ENCODE data around the gene BEAN1. TPM values are rescaled to one million over a fixed set of nuclear protein-coding genes. Genes with fewer than 3 reads are reported as not detected.

The BEAN1 gene, protein sequence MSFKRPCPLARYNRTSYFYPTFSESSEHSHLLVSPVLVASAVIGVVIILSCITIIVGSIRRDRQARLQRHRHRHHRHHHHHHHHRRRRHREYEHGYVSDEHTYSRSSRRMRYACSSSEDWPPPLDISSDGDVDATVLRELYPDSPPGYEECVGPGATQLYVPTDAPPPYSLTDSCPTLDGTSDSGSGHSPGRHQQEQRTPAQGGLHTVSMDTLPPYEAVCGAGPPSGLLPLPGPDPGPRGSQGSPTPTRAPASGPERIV
- polyA plus RNA-seq (2013, experiment 1 of 2; ENCODE audit: insufficient read length) = not detected
- polyA plus RNA-seq (2013, experiment 2 of 2; ENCODE audit: insufficient read length) = 0.13 TPM

DNA sequence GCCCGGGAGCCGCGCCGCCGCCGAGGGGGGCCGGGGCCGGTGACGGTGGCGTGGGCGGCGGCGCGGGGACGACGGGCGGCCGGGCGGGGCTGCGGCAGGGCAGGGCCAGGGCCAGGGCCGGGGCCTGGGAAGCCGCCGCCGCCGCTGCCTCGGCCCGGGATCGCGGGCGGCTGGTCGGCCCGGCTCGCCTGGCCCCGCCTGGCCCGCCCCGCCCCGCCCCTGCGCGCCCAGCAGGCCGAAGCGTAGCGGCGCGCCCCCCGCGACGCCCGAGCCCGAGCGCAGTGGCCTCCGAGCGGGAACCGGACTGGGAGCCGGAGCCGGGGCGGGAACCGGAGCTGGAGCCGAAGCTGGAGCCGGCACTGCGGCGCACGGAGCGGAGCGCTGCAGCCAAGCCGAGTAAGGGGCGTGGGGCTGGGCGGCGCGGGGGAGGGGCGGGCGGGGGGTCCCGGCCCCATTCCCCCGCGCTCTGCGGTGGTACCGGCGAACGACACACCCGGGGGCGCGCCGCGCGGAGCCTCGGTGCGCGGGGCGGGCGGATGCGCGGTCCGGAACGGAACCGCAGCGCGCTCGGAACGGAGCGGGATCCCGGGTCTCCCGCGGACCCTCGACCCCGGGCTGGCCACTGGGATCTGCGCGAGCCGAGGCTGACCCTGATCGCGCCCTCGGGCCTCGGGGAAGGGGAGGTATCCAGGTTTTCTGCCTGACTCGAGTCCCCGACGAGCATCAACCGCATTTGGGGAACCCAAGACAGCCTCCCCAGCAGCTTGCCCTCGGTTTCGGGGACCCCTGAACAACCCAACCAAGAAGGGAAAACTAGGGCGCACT lies at the start of gene BEAN1:
BEAN1 (plus strand) TSS at position 260 of the 825 bp plus-strand sequence. CDS start 10,382 bp downstream, outside the sequence.
- peak; percentile 30 for DNase-seq

DNA sequence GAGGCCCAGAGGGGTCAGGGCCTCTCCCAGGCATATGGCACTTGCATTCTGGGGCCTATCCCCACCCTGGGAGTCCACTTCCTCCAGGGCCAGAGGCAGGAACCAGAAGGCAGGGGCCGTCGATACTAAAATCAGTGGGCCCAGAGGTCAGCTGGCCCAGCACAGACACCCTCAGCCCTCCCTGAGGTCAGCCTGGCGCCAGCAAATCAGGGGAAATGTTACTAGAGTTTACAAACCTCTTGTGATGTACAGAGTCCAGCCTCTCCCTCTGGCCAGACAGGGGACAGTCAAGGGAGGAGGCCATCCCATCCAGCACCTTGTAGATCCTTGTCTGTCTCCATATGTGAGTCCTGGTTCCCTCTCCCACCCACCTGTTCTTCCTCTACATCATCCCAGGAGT lies 49.8 kb upstream of the BEAN1 start:
- no peak for DNase-seq

DNA sequence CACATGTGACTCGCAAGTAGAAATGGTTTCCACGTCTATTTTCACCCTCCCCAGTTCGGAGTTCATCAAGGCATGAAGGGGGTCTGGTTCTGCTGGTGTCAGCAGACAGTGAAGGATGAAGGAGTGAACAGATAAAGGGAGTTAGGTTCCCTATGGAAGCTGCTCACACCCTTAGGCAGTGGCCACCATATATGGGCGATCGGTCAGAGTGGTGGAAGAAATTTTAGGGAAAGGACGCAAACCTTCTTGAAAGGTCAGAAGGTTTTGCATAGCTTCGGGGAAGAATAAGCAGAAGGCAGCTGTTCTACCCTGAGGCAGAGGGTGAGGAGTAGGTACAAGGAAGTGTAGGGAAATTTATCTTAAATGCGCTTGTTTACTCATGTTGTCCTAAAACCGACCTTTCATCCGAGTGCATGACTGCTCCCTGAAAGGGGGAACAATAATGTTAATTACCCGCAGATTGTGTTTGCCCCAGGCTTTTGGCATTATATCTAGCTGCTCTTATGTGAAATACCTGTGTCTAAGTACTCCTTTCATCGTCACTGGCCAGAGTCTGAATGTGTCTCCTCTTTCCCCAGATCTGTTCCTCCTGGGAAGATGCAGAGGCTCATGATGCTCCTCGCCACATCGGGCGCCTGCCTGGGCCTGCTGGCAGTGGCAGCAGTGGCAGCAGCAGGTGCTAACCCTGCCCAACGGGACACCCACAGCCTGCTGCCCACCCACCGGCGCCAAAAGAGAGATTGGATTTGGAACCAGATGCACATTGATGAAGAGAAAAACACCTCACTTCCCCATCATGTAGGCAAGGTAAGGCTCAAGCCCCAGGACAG lies 48.1 kb upstream of the BEAN1 start:
- no peak for DNase-seq

DNA sequence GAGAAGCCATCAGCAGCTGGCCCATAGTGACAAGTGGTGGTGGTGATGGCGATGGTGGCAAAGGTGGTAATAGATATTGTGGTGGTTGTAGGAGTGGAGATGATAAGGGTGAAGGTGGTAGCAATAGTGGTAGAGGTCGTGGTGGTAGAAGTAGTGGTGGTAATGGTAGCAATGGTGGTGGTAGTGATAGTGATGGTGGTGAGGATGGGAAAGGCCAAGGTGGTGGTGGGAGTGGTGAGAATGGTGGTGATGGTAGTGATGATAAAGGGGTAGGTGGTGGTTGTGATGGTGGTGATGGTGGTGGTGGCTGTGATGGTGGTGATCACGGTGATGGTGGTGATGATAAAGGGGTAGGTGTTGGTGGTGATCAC lies 47.5 kb upstream of the BEAN1 start:
- DNase-seq = no peak

DNA sequence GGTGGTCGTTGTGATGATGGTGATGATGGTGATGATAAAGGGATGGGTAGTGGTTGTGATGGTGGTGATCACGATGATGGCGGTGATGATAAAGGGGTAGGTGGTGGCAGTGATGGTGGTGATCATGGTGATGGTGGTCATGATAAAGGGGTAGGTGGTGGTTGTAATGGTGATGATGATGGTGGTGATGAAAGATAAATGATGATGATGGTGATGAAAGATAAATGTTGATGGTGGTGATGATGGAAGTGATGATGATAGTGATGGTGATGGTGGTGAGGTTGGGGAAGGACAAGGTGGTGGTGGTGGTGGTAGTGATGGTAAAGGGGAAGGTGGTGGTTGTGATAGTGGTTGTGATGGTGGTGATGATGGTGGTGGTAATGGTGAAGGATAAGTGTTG lies 46.7 kb upstream of the BEAN1 start:
- DNase-seq = no peak

DNA sequence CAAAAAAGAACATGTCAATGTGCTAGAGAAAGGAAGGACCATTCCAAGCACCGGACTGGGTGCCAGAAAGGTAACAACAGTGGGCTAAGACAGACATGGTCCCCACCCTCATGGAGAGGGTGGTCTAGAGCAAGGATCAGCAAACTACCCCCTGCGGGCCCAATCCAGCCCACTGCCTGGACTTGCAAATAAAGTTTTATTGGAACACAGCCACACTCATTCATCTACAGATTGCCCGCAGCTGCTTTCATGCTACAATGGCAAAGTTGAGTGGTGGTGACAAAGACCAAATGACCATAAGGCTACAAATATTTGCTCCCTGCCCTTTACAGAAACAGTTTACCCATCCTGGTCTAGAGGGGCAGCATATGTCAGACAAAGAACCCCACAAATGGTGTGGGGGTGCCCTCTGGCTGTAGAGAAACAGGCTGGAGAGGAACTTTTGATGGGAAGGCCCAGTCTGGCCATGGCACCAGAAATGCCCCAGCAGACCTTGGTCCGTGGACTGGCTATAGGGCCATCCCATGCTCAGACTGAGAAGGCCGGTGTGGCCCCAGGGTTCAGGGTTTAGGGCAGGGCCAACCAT lies 45.4 kb upstream of the BEAN1 start:
- DNase-seq = no peak

DNA sequence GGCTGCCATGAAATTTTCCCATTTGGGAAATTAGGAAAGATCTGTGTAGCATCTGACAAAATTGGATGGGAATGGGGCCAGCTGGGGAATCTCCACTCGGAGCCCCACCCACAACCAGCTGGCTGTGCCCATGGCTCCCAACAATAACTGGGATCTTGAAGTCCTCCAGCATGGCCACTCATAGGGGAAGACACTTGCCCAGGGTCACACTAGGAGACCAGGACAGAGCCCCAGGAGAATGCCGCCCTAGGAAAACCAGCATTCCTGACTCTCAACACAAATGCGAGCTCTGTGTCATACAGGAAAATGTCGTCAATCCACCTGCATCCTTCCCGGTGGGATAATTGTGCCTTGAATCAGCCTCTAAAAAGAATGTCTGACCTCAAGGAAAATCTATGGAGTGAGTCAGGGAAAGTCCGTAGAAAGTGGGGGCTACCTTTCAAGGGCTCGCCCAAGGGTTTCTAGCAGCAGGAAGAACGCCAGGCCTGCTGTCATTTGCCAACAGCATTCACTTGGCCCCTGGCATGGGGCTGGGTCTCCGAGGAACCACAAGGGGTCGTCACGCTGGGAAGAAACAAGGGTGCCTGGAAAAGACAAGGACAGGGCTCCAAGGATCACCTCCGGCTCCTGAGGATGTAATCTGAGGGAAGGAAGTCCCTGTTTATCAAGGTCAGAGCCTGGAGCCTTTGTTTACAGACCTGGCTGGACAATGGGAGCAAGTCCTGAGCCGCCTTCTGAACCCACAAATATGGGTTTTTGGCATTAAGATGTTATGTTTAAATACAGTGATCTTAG lies 44.7 kb upstream of the BEAN1 start:
- peak; percentile 68 for DNase-seq

DNA sequence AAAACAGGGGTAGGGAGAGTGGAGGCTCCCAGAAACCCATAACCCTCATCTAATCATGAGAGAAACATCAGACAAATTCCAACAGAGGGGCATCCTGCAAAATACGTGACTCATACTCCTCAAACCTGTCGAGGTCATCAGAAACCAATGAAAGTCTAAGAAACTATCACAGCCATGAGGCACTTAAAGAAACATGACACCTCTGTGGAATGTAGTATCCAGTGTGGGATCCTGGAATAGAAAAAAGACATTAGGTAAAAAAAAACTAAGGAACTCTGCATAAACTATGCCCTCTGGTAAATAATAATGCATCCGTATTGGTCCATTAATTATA lies 44.2 kb upstream of the BEAN1 start:
- peak; percentile 77 for DNase-seq

DNA sequence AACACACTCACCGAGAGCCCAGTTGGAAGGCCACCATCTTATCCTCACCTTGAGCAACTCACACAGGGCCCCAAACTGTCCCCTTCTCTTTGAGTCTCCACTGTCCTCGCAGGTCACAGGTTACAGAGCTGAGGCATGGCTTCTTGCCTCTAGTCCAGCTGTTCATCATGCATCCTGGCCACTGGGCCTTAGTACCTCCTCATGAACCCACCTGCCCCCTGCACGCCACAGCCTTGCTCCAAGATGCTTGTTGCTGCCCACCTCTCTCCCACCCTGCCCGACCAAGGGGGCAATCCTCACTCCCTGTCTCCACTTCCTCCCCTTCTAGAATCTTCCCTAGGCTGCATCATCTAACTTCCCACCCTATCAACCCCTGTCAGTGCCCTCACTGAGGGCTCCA lies 43.5 kb upstream of the BEAN1 start:
- no peak for DNase-seq

DNA sequence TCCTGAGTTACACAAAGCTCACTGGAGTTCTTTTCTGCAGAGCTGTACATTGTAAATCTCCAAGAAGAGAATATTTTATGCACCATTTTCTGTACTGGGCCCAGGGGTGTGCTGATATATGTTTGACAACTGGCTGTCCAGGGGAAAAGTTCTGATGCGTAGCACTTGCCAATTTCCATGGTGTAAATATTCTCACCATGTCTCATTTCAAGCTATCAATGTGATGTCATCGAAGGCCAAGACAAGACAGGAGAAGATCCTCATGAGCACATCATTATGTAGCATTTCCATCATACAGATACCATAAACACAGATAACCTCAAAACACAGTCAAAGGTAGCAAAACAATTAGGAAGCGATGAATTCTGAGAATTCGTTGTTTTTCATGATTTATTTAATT lies 41.7 kb upstream of the BEAN1 start:
- DNase-seq = no peak

DNA sequence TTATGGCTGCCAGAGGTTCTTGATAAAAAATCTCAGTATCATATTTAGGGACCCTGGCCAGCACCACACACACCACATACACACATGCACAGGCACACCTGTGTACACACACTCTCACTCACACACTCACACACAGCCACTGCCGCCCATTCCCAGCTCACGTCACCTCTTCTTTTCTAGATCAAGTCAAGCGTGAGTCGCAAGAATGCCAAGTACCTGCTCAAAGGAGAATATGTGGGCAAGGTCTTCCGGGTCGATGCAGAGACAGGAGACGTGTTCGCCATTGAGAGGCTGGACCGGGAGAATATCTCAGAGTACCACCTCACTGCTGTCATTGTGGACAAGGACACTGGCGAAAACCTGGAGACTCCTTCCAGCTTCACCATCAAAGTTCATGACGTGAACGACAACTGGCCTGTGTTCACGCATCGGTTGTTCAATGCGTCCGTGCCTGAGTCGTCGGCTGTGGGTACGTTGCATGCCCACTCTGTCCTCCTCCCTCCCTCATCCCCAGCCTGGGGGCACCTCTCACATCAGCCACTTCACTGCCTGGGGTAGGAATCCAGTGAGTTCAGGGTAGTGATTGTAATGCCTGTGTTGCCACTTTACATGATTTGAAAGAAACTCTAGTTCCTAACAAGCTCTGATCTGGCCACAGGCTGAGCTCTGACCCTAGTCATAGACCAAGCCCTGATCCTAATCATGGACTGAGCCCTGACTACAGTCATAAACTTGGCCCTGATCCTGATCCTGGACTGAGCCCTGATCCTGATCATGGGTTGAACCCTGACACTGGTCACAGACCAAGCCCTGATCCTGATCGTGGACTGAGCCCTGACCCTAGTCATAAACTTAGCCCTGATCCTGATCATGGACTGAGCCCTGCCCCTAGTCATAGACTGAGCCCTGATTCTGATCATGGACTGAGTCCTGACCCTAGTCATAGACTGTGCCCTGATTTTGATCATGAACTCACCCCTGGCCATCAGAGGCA lies 40.2 kb upstream of the BEAN1 start:
- no peak for DNase-seq

DNA sequence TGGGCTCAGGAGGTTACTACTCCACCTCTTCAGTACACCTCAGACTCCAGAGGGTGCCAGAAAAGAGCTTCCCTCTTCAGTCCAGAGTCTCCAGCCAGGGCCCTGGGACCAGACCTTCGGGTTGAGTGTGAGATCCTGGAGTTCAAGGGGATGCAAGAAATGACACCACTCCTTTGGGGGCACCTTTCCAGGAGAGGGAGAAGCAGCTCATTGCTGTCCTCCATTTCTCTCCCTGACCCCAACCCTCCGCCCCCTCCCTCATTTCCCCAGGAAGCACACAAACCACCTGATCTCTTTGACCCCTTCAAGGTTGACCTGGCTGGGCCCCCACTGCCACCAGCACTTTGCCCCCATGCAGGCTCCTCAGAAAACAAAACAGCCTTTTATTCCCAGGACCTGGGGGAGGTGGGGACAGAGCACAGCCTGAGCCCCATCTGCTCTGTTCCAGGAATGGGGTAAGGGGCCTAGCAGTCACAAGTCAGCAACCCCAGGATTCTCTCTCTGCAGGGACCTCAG lies 39.2 kb upstream of the BEAN1 start:
- DNase-seq = no peak

DNA sequence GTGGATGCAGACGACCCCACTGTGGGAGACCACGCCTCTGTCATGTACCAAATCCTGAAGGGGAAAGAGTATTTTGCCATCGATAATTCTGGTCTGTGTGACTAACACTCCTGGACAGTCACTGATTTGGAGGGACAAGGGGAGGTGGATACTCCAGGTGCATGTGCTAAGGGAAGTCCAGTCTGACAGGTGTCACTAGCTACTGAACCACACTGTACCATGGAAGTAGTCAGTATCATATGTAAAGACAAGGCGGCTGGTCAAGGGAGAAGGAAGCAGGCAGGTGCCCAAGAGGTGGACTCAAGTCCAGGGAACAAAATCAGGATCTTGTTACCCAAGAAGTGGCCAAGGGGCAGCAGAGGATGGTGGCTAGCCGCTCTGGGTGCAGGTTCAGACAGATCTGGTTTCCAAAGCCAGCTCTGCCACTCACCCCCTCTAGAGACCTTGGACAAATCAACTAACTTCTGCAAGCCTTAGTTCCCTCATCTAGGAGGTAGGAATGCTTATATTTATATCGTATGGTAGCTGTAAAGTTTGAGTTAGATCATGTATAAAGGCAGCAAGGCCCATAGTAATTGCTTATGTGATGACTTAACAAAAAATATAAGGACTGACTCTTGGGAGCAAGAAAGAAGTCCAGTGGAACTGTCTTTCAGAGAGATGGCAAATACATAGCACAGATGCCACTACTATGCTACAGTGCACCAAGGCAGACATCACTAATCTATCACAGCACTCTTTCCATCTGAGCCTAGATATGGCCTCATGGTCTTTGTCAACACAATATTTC lies 38.5 kb upstream of the BEAN1 start:
- no peak for DNase-seq

DNA sequence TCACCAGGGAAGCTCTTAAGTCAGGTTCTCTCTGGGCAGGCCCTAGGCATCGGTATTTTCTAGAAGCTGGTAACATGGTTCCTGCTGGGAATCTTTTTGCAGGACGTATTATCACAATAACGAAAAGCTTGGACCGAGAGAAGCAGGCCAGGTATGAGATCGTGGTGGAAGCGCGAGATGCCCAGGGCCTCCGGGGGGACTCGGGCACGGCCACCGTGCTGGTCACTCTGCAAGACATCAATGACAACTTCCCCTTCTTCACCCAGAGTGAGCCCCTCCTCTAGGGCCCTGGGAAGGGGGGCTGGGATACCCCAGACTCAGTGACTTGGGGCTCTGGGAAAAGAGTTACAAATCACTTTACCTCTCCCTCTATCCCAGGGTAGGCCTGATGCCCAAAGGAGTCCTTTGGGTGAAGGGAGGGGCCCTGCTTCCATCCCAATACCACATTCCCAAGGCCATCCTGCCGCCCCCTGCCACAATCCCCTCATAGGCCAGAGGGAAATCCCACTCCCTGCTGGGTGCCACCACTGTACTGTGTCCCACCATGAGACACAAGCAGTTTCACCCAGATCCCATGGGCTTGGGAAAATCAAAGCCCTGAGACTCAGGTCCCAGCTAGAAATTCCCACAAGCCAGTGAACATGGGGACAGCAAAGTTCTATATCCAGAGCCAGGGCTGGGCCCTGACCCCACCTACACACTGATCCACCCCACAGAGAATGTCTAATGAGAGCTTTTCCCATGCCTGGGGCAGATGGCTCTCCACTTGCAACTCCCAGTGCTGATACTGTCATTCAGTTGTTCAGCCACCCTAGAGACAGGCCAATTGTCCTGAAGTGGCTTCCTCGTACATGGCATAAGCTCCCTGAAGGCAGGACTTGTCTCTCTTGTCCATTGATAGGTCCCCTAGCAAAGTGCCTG lies 37.6 kb upstream of the BEAN1 start:
- DNase-seq = no peak

DNA sequence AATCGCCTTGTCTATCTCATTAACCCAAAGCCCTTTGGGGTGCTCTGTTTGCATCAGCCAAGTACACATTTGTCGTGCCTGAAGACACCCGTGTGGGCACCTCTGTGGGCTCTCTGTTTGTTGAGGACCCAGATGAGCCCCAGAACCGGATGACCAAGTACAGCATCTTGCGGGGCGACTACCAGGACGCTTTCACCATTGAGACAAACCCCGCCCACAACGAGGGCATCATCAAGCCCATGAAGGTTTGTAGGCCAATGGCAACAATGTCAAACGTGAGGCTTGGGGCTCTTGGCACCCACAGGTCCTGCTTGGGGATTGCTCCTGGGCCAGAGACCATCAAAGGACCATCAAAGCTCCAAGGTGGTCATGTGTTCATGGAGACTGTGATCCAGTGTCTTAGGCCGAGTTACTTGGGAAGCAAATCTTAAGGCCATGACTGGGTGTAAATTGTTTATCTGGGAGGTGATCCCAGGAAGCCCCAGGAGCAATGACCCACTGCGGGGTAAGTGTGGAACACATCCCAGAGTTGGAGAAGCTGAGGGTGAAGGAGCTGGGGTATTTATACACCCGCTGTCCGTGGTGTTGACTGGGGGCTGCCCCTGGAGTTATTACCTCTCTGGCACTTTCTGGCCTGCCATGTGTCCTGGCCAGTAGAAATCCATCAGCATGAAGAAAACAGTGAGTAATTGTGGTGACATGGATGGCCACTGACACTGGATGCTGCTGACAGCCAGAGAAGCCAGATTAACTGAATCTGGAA lies 36.6 kb upstream of the BEAN1 start:
- DNase-seq = no peak

DNA sequence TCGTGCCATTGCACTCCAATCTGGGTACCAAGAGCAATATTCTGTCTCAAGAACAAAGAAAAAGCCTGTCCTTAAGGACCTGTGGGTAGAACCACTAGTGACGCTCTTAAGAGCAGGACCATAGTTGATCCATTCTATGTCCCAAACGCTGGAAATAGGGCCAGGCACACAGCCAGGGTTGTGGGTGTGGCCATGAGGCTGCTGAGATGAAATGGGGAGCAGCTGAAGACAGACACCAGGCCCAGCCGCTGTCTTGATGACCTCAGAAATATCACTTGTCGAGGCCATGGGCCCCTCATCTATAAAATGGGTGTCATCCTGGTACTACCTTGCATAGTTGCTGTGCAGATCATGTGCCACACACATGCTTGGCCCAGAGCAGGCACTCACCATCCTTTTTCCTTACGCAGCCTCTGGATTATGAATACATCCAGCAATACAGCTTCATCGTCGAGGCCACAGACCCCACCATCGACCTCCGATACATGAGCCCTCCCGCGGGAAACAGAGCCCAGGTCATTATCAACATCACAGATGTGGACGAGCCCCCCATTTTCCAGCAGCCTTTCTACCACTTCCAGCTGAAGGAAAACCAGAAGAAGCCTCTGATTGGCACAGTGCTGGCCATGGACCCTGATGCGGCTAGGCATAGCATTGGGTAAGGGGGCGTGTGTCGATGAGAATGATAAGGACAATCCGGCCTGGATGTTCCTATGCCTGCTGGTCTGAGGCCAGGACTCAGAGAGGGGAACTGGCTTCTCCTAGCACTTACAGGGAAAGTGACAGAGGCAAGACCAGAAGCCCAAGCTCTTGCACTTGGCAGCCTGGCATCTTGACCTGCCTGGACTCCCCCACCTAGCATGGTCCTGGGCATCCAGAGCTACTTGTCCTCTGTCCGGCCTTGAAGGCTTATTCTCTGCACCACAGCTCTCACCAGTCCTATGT lies 35.1 kb upstream of the BEAN1 start:
- DNase-seq = no peak
